Transverse colon (tissue), 4 donors: ENCODE results near the gene CEP89.

ENCODE experiments used
- EP300 ChIP-seq: sonication (generic); formaldehyde crosslinking; IDR thresholded peaks from one replicate; pipeline ENCODE4 v1.6.1; 2017; ENCODE audit warnings: antibody characterized with exemption, low read depth
- POLR2A ChIP-seq: fragments of 450-650 bp; IDR thresholded peaks from one replicate; pipeline ENCODE4 v1.6.1; 2016; ENCODE audit warnings: antibody characterized with exemption, mild to moderate bottlenecking, moderate library complexity
- POLR2AphosphoS5 ChIP-seq, 3 donors: sonication (generic); formaldehyde crosslinking; IDR thresholded peaks; one replicate each; pipeline ENCODE4 v1.6.1; 2016; ENCODE audit warnings: antibody characterized with exemption in 3 of 3
- TF ChIP-seq, protein P1 (sequence below), 5 experiments: fragments of 200-600 bp in 3 of 5; fragments of 450-650 bp in 2 of 5; sonication (generic) in 3 of 5; IDR thresholded peaks; 1 replicate in 2 of 5; 2 replicates in 3 of 5; pipeline ENCODE4 v1.5.1; 2016 to 2017; ENCODE audit warnings: antibody characterized with exemption in 5 of 5, inconsistent platforms in 3 of 5, mild to moderate bottlenecking in 2 of 5, moderate library complexity in 1 of 5

DNA sequence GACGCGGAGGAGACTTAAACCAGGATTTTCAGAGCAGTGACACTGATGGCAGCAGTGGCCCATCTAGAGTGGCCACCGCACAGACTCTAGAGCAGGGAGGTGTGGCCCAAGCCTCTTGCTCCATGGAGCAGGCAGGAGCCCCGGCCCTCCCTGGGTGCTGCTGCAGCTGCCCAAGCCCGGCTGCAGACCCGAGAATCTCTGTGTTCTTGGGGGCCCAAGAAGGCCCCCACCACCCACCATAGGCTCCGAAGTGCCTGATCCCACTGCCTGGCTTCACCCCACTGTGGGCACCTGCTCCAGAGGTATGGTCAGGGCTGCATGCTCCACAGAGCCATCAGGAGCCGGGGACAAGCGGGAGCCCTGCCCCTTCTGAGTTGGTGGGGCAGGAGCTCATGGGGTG is 36.1 kb downstream of the CEP89 start:
- TF ChIP-seq, protein P1, sequence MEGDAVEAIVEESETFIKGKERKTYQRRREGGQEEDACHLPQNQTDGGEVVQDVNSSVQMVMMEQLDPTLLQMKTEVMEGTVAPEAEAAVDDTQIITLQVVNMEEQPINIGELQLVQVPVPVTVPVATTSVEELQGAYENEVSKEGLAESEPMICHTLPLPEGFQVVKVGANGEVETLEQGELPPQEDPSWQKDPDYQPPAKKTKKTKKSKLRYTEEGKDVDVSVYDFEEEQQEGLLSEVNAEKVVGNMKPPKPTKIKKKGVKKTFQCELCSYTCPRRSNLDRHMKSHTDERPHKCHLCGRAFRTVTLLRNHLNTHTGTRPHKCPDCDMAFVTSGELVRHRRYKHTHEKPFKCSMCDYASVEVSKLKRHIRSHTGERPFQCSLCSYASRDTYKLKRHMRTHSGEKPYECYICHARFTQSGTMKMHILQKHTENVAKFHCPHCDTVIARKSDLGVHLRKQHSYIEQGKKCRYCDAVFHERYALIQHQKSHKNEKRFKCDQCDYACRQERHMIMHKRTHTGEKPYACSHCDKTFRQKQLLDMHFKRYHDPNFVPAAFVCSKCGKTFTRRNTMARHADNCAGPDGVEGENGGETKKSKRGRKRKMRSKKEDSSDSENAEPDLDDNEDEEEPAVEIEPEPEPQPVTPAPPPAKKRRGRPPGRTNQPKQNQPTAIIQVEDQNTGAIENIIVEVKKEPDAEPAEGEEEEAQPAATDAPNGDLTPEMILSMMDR (IDR thresholded peaks at IDR 0.05) = no peak
- TF ChIP-seq POLR2A = no peak
- no peak for TF ChIP-seq EP300
- TF ChIP-seq POLR2AphosphoS5 (IDR thresholded peaks at IDR 0.05) = no peak
